Cardiac fibroblast (primary cell): ENCODE results near the gene PPP1R37.
"Not testable (repeated sequence)": the region's sequence is repeated elsewhere in the genome, so short reads cannot be mapped to it uniquely, and the experiment has no call there.

Experiments
- DNase-seq, 2 donors: peaks; one replicate each; pipeline versions ENCODE4 v3.0.0 to v3.0.0-alpha.2; 2010; ENCODE audit warnings: low read depth in 2 of 2
- H3K4me3 ChIP-seq, 2 donors: replicated peaks in 1 of 2; 1 replicate in 1 of 2; 2 replicates in 1 of 2; pipeline ENCODE4 v1.5.1; 2011; ENCODE audit warnings: low read depth in 2 of 2, low read length in 2 of 2, mild to moderate bottlenecking in 2 of 2, moderate library complexity in 1 of 2
- CTCF ChIP-seq: IDR thresholded peaks from one replicate; pipeline ENCODE4 v1.5.1; 2011; ENCODE audit warnings: low read depth, mild to moderate bottlenecking, low read length, inconsistent platforms

PPP1R37 gene

GRCh38 chr19:45104658-45105349 lies 11.8 kb downstream of the PPP1R37 start:
- DNase-seq, result no peak
- no peak overlapping the region for H3K4me3 ChIP-seq
- no peak for TF ChIP-seq CTCF

- not testable (repeated sequence) for H3K4me3 ChIP-seq, DNase-seq
These were observed 13.4 kb downstream of the PPP1R37 start for GRCh38 chr19:45106363-45106762.

- H3K4me3 ChIP-seq, result no peak overlapping the region
- no peak for TF ChIP-seq CTCF
- no peak for DNase-seq
These were observed 14.7 kb downstream of the PPP1R37 start for GRCh38 chr19:45107621-45108150.

DNA sequence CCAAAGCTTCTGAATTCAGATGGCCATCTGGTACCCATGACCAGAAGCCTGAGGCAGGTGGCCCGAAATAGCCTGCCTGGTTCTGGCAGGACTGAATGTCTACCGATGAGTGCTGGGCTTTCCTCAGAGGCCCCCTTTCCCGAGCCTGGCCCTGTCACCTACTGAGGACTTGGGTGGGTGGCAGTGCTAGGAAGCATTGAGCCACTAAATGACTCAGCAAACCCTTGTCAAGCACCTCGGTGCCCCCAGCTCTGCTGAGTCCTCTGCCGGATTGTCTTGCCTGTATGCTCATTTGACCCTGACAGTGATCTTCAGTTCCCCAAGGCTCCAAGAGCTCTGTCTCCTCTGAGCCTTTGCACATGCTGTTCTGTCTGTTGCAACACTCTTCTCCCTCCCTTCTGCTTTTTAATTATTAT lies 17.9 kb downstream of the PPP1R37 start:
- DNase-seq, result no peak
- no peak for TF ChIP-seq CTCF
- H3K4me3 ChIP-seq, result no peak overlapping the region

- peak; percentile 21 for TF ChIP-seq CTCF
- DNase-seq, result no peak
- no peak overlapping the region for H3K4me3 ChIP-seq
These were observed 19.3 kb downstream of the PPP1R37 start for GRCh38 chr19:45112111-45112827.

- no peak for TF ChIP-seq CTCF
- DNase-seq, result no peak
- no peak overlapping the region for H3K4me3 ChIP-seq
These were observed 20.6 kb downstream of the PPP1R37 start for GRCh38 chr19:45113628-45114027.

- no peak for TF ChIP-seq CTCF
- DNase-seq, result no peak
- H3K4me3 ChIP-seq, result no peak overlapping the region
These were observed 21.1 kb downstream of the PPP1R37 start for GRCh38 chr19:45114116-45114515.
